AG09319 (cell line): ENCODE measurements around the gene SYNGR4.

Experiments
- DNase-seq: peaks from one replicate; pipeline ENCODE4 v3.0.0-alpha.2; 2010; ENCODE audit warnings: low read depth; ENCODE audit errors: extremely low read depth
- CTCF ChIP-seq: IDR thresholded peaks from 2 replicates; pipeline ENCODE4 v1.5.1; 2011; ENCODE audit warnings: low read depth, mild to moderate bottlenecking, inconsistent platforms, low read length, moderate library complexity

The SYNGR4 gene

GRCh38 chr19:48354332-48354992 is 9.7 kb upstream of the SYNGR4 start:
- DNase-seq: no peak
- no peak for TF ChIP-seq CTCF

GRCh38 chr19:48355365-48355954 is 8.7 kb upstream of the SYNGR4 start:
- no peak for DNase-seq
- no peak for TF ChIP-seq CTCF

GRCh38 chr19:48359123-48359522 is 5.0 kb upstream of the SYNGR4 start:
- no peak for DNase-seq
- TF ChIP-seq CTCF: no peak

- TF ChIP-seq CTCF: no peak
- DNase-seq: no peak
These were observed 2.3 kb upstream of the SYNGR4 start for GRCh38 chr19:48361912-48362311.

- peak; percentile 75 for DNase-seq
- no peak for TF ChIP-seq CTCF
These were observed 1.3 kb upstream of the SYNGR4 start for GRCh38 chr19:48362716-48363499.

- no peak for TF ChIP-seq CTCF
- DNase-seq: no peak
These were observed 712 bp upstream of the SYNGR4 start for GRCh38 chr19:48363500-48363809.
